H9 (cell line): ENCODE data around the gene GNAO1. TPM values are rescaled to one million over a fixed set of nuclear protein-coding genes. Genes with fewer than 3 reads are reported as not detected.

Experiments used
- DNase-seq: peaks from one replicate; pipeline ENCODE4 v3.0.0-alpha.2; 2017
- H2AFZ ChIP-seq: one replicate; pipeline ENCODE4 v1.6.1; 2013; ENCODE audit warnings: mild to moderate bottlenecking, low read length, control low read depth, moderate library complexity
- H2AK5ac ChIP-seq: 2 replicates; pipeline ENCODE4 v1.6.1; 2013; ENCODE audit warnings: low read length, control low read depth, mixed read lengths; ENCODE audit not compliant: insufficient read length
- H2BK120ac ChIP-seq: one replicate; pipeline ENCODE4 v1.6.1; 2013; ENCODE audit warnings: low read depth, mild to moderate bottlenecking, low read length, control low read depth, inconsistent platforms; ENCODE audit not compliant: poor library complexity, severe bottlenecking
- H2BK12ac ChIP-seq: 2 replicates; pipeline ENCODE4 v1.6.1; 2013; ENCODE audit warnings: low read length, control low read depth, mixed read lengths, low read depth; ENCODE audit not compliant: insufficient read length
- H2BK15ac ChIP-seq: 2 replicates; pipeline ENCODE4 v1.6.1; 2013; ENCODE audit warnings: low read depth, low read length, control low read depth
- H2BK20ac ChIP-seq: one replicate; pipeline ENCODE4 v1.6.1; 2013; ENCODE audit warnings: low read depth, mild to moderate bottlenecking, low read length, control low read depth, inconsistent platforms; ENCODE audit not compliant: poor library complexity, severe bottlenecking
- H2BK5ac ChIP-seq: 2 replicates; pipeline ENCODE4 v1.6.1; 2013; ENCODE audit warnings: low read length, control low read depth, mixed read lengths; ENCODE audit not compliant: insufficient read length
- H3K14ac ChIP-seq: 2 replicates; pipeline ENCODE4 v1.6.1; 2013; ENCODE audit warnings: low read length, control low read depth; ENCODE audit not compliant: insufficient read depth
- H3K18ac ChIP-seq: 2 replicates; pipeline ENCODE4 v1.6.1; 2013; ENCODE audit warnings: low read depth, mild to moderate bottlenecking, mixed read lengths, low read length, control low read depth; ENCODE audit not compliant: insufficient read length
- H3K23ac ChIP-seq: 2 replicates; pipeline ENCODE4 v1.6.1; 2013; ENCODE audit warnings: low read length, control low read depth, mixed read lengths, low read depth; ENCODE audit not compliant: insufficient read length
- H3K23me2 ChIP-seq: 2 replicates; pipeline ENCODE4 v1.6.1; 2013; ENCODE audit warnings: low read depth, mild to moderate bottlenecking, mixed read lengths, low read length, control low read depth; ENCODE audit not compliant: insufficient read length, poor library complexity, severe bottlenecking
- H3K27ac ChIP-seq: 2 replicates; pipeline ENCODE4 v1.5.1; 2013; ENCODE audit warnings: low read length, control low read depth, mixed read lengths, low read depth; ENCODE audit not compliant: insufficient read length
- H3K27me3 ChIP-seq: 2 replicates; pipeline ENCODE4 v1.6.1; 2013; ENCODE audit warnings: low read length, control low read depth, inconsistent platforms; ENCODE audit not compliant: insufficient read depth
- H3K4ac ChIP-seq: 2 replicates; pipeline ENCODE4 v1.6.1; 2013; ENCODE audit warnings: low read depth, mild to moderate bottlenecking, control low read depth, inconsistent platforms, low read length, moderate library complexity
- H3K4me1 ChIP-seq: 2 replicates; pipeline ENCODE4 v1.6.1; 2013; ENCODE audit warnings: low read length, control low read depth, inconsistent platforms; ENCODE audit not compliant: insufficient read depth
- H3K4me2 ChIP-seq: 2 replicates; pipeline ENCODE4 v1.6.1; 2013; ENCODE audit warnings: low read length, control low read depth, mixed read lengths; ENCODE audit not compliant: insufficient read length, insufficient read depth
- H3K56ac ChIP-seq: 2 replicates; pipeline ENCODE4 v1.6.1; 2013; ENCODE audit warnings: low read depth, mild to moderate bottlenecking, mixed read lengths, low read length, control low read depth; ENCODE audit not compliant: insufficient read length
- H3K79me1 ChIP-seq: 2 replicates; pipeline ENCODE4 v1.6.1; 2013; ENCODE audit warnings: low read depth, mild to moderate bottlenecking, moderate library complexity, low read length, control low read depth, inconsistent platforms; ENCODE audit not compliant: insufficient read depth, poor library complexity, severe bottlenecking
- H3K79me2 ChIP-seq: 2 replicates; pipeline ENCODE4 v1.6.1; 2013; ENCODE audit warnings: low read length, control low read depth, inconsistent platforms; ENCODE audit not compliant: insufficient read depth
- H3K9ac ChIP-seq: 2 replicates; pipeline ENCODE4 v1.6.1; 2013; ENCODE audit warnings: low read length, control low read depth, mixed read lengths; ENCODE audit not compliant: insufficient read length; ENCODE audit errors: extremely low read depth
- H3K9me3 ChIP-seq: one replicate; pipeline ENCODE4 v1.6.1; 2013; ENCODE audit warnings: low read depth, low read length, inconsistent platforms; ENCODE audit not compliant: control insufficient read depth
- H3T11ph ChIP-seq: one replicate; pipeline ENCODE4 v1.6.1; 2013; ENCODE audit warnings: mild to moderate bottlenecking, low read length, control low read depth, inconsistent platforms
- H4K20me1 ChIP-seq: one replicate; pipeline ENCODE4 v1.6.1; 2013; ENCODE audit not compliant: control insufficient read depth, insufficient read length, insufficient read depth
- H4K5ac ChIP-seq: 2 replicates; pipeline ENCODE4 v1.6.1; 2013; ENCODE audit warnings: low read depth, mild to moderate bottlenecking, mixed read lengths, low read length, control low read depth; ENCODE audit not compliant: insufficient read length
- H4K8ac ChIP-seq: replicated peaks from 2 replicates; pipeline ENCODE4 v1.6.1; 2013; ENCODE audit warnings: low read length, control low read depth, mixed read lengths, low read depth; ENCODE audit not compliant: insufficient read length
- H4K91ac ChIP-seq: 2 replicates; pipeline ENCODE4 v1.6.1; 2013; ENCODE audit warnings: low read depth, mild to moderate bottlenecking, moderate library complexity, mixed read lengths, low read length, control low read depth; ENCODE audit not compliant: insufficient read length
- H3K27ac Mint-ChIP-seq, 3 experiments: 2 replicates in 2 of 3; 3 replicates in 1 of 3; pipeline ENCODE4 v1.8.0; 2020 to 2021; ENCODE audit warnings: mixed read lengths in 3 of 3, mild to moderate bottlenecking in 1 of 3, moderate library complexity in 1 of 3
- H3K27me3 Mint-ChIP-seq: 2 replicates; pipeline ENCODE4 v1.8.0; 2021; ENCODE audit warnings: low read depth, mild to moderate bottlenecking, moderate library complexity, mixed read lengths
- H3K36me3 Mint-ChIP-seq, 3 experiments: 2 replicates in 2 of 3; 3 replicates in 1 of 3; pipeline ENCODE4 v1.8.0; 2020 to 2021; ENCODE audit warnings: low read depth in 3 of 3, mixed read lengths in 3 of 3; ENCODE audit not compliant: insufficient read depth in 1 of 3
- H3K4me1 Mint-ChIP-seq, 2 experiments: 2 replicates each; pipeline ENCODE4 v1.8.0; 2020; ENCODE audit warnings: mixed read lengths in 2 of 2
- H3K4me3 Mint-ChIP-seq, 2 experiments: 2 replicates in 1 of 2; 3 replicates in 1 of 2; pipeline ENCODE4 v1.8.0; 2020 to 2021; ENCODE audit warnings: mild to moderate bottlenecking in 2 of 2, mixed read lengths in 2 of 2, moderate library complexity in 1 of 2
- H3K9me3 Mint-ChIP-seq, 2 experiments: 2 replicates in 1 of 2; 3 replicates in 1 of 2; pipeline ENCODE4 v1.8.0; 2020; ENCODE audit warnings: mild to moderate bottlenecking in 2 of 2, mixed read lengths in 2 of 2, moderate library complexity in 1 of 2
- WGBS: extraction: QIAGEN DNeasy Blood & Tissue Kit; methylation state at CpG from one replicate; pipeline ENCODE4 v1.1.7; 2013; ENCODE audit warnings: missing lambda C conversion rate, low lambda C conversion rate, mixed read lengths; ENCODE audit not compliant: insufficient read length; ENCODE audit errors: extremely low coverage; 5-methylcytosine and 5-hydroxymethylcytosine counted together
- total RNA-seq: library from RNA; stranded (reverse); gene quantifications from 2 replicates; pipeline ENCODE4 v1.2.1, GENCODE V29; 2021
- TF ChIP-seq, protein P1 (sequence below): fragments of 200-600 bp; sonication (generic); conservative IDR thresholded peaks from 3 replicates; pipeline ENCODE4 v1.8.0; 2021; ENCODE audit warnings: antibody characterized with exemption, mild to moderate bottlenecking

Gene GNAO1
- total RNA-seq, 1 experiment from 2014 or later, result 16.9 TPM

DNA sequence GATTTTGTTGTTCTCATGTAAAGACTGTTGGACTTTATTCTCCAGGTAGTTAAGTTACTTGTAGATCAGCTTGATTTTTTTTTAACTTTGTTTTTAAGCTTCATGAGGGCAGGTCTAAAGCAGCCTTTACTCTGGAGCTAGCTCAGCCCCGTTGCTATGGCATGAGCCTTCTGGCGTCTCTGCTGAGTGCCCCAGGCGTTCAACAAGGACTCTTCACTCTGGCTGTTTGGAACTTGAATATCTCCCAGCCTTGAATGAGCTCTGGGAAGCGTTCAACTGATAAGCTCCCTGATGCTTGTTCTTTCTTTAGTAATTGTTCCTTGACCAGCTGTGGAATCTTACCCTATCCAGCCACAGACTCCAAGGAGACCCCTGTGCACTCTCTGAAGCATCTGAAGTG lies 82.3 kb downstream of the GNAO1 start:
- no peaks in the 10 kb centered on the region; the same call in 1 of the 2 replicates for H3K27me3 Mint-ChIP-seq
- no CpG with 5 or more reads among the region's 4 CpGs for WGBS
- TF ChIP-seq, protein P1, sequence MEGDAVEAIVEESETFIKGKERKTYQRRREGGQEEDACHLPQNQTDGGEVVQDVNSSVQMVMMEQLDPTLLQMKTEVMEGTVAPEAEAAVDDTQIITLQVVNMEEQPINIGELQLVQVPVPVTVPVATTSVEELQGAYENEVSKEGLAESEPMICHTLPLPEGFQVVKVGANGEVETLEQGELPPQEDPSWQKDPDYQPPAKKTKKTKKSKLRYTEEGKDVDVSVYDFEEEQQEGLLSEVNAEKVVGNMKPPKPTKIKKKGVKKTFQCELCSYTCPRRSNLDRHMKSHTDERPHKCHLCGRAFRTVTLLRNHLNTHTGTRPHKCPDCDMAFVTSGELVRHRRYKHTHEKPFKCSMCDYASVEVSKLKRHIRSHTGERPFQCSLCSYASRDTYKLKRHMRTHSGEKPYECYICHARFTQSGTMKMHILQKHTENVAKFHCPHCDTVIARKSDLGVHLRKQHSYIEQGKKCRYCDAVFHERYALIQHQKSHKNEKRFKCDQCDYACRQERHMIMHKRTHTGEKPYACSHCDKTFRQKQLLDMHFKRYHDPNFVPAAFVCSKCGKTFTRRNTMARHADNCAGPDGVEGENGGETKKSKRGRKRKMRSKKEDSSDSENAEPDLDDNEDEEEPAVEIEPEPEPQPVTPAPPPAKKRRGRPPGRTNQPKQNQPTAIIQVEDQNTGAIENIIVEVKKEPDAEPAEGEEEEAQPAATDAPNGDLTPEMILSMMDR, result no peak

More for the DNA sequence above, 82.3 kb downstream of the GNAO1 start:
- Histone ChIP-seq H2BK12ac (no peak overlapping the region), H4K20me1 (no peaks in the 10 kb centered on the region), H2BK120ac (no peak overlapping the region), H2BK5ac (no peak overlapping the region), H3K23ac (no peak overlapping the region), H2BK20ac (no peak overlapping the region), H3K9ac (no peak overlapping the region), H3K18ac (no peak overlapping the region), H3K9me3 (no peaks in the 10 kb centered on the region), H4K91ac (no peak overlapping the region), H3K23me2 (no peaks in the 10 kb centered on the region), H3K79me1 (no peaks in the 10 kb centered on the region), H3K27me3 (no peaks in the 10 kb centered on the region), H3K56ac (no peak overlapping the region), H3K14ac (no peak overlapping the region), H3T11ph (no peak overlapping the region), H3K4me2 (no peak overlapping the region), H2AFZ (no peak overlapping the region), H4K5ac (no peak overlapping the region), H2BK15ac (no peak overlapping the region), H2AK5ac (no peak overlapping the region), H3K27ac (no peak overlapping the region), H3K4me1 (peaks cover 15% of the 10 kb centered on the region; the same call in 1 of the 2 replicates), H4K8ac (no peak overlapping the region), H3K4ac (no peak overlapping the region), H3K79me2 (no peaks in the 10 kb centered on the region)
- DNase-seq, result no peak
- Mint-ChIP-seq H3K4me1 (peaks cover 40 to 49% of the 10 kb centered on the region in 2 experiments), H3K27ac (no peak overlapping the region), H3K36me3 (peaks cover 10 to 22% (median 20%) of the 10 kb centered on the region in 3 experiments), H3K9me3 (peaks cover 15% of the 10 kb centered on the region in 2 experiments), H3K4me3 (no peak overlapping the region)
